HEK293 (cell line): ENCODE measurements around the gene SOX13.

Experiments
- CTCF ChIA-PET: fragments of 350-600 bp; formaldehyde crosslinking; extraction: SDS; loops from one replicate; lab custom pipeline; 2021; ENCODE audit warnings: antibody characterized with exemption; lab: Yijun Ruan, JAX
- POLR2A ChIA-PET: fragments of 300-600 bp; formaldehyde crosslinking; extraction: SDS; loops from one replicate; lab custom pipeline; 2020; ENCODE audit warnings: antibody characterized with exemption, inconsistent platforms; lab: Yijun Ruan, JAX
- H3K27ac ChIP-seq: fragments of 200-500 bp; sonication (Bioruptor generic); 2 replicates; pipeline ENCODE4 v1.5.1; 2014; ENCODE audit warnings: low read depth, low read length, control low read depth, inconsistent platforms; ENCODE audit errors: extremely low read depth
- H3K36me3 ChIP-seq, 2 experiments: fragments of 200-500 bp in 1 of 2; sonication (Bioruptor generic) in 1 of 2; 1 replicate in 1 of 2; 2 replicates in 1 of 2; pipeline ENCODE4 v1.5.1; 2014 to 2017; ENCODE audit warnings: inconsistent platforms in 2 of 2, low read length in 2 of 2; ENCODE audit not compliant: control insufficient read depth in 2 of 2, insufficient read depth in 1 of 2
- H3K4me1 ChIP-seq: fragments of 200-500 bp; sonication (Bioruptor generic); 2 replicates; pipeline ENCODE4 v1.5.1; 2014; ENCODE audit warnings: mild to moderate bottlenecking, low read length, inconsistent platforms; ENCODE audit not compliant: control insufficient read depth, insufficient read depth
- H3K4me3 ChIP-seq: 2 replicates; pipeline ENCODE4 v1.5.1; 2011; ENCODE audit warnings: low read depth, mild to moderate bottlenecking, control low read depth, low read length, moderate library complexity
- H3K9me3 ChIP-seq: fragments of 200-500 bp; sonication (Bioruptor generic); 2 replicates; pipeline ENCODE4 v1.5.1; 2014; ENCODE audit warnings: low read depth, low read length, inconsistent platforms; ENCODE audit not compliant: control insufficient read depth, insufficient read depth
- GLIS2 ChIP-seq: fragments of 450-650 bp; formaldehyde crosslinking; IDR thresholded peaks from 2 replicates; pipeline ENCODE4 v1.5.1; 2016; ENCODE audit warnings: missing biosample characterization, missing genetic modification characterization
- KLF1 ChIP-seq: fragments of 450-650 bp; formaldehyde crosslinking; IDR thresholded peaks from 2 replicates; pipeline ENCODE4 v1.5.1; 2016; ENCODE audit warnings: missing biosample characterization, missing genetic modification characterization
- OSR2 ChIP-seq: fragments of 450-650 bp; formaldehyde crosslinking; IDR thresholded peaks from 2 replicates; pipeline ENCODE4 v1.5.1; 2016; ENCODE audit warnings: missing biosample characterization, missing genetic modification characterization
- PBX3 ChIP-seq: sonication (generic); formaldehyde crosslinking; IDR thresholded peaks from 2 replicates; pipeline ENCODE4 v1.8.1; 2022; ENCODE audit warnings: mild to moderate bottlenecking, moderate library complexity, missing genetic modification reagents
- PRDM1 ChIP-seq: fragments of 450-650 bp; formaldehyde crosslinking; IDR thresholded peaks from 2 replicates; pipeline ENCODE4; 2016; ENCODE audit warnings: missing biosample characterization, missing genetic modification characterization
- SP2 ChIP-seq: fragments of 450-650 bp; formaldehyde crosslinking; IDR thresholded peaks from 2 replicates; pipeline ENCODE4 v1.5.1; 2016; ENCODE audit warnings: missing biosample characterization, missing genetic modification characterization
- TCF7L2 ChIP-seq: IDR thresholded peaks from 2 replicates; pipeline ENCODE4 v1.6.1; 2011; ENCODE audit warnings: low read depth, mild to moderate bottlenecking, inconsistent platforms, low read length, moderate library complexity, borderline replicate concordance
- ZBTB17 ChIP-seq: fragments of 450-650 bp; formaldehyde crosslinking; IDR thresholded peaks from 2 replicates; pipeline ENCODE4 v1.5.1; 2016; ENCODE audit warnings: missing biosample characterization, missing genetic modification characterization
- ZBTB44 ChIP-seq: fragments of 450-650 bp; IDR thresholded peaks from 2 replicates; pipeline ENCODE4 v1.5.1; 2018; ENCODE audit warnings: missing biosample characterization, mild to moderate bottlenecking, missing genetic modification characterization
- ZBTB7A ChIP-seq: fragments of 450-650 bp; formaldehyde crosslinking; IDR thresholded peaks from 2 replicates; pipeline ENCODE4 v1.5.1; 2016; ENCODE audit warnings: low read depth, missing biosample characterization, missing genetic modification characterization
- ZFHX2 ChIP-seq: fragments of 450-650 bp; formaldehyde crosslinking; conservative IDR thresholded peaks from 2 replicates; pipeline ENCODE4 v1.5.1; 2016; ENCODE audit warnings: missing biosample characterization, missing genetic modification characterization
- ZNF10 ChIP-seq: fragments of 450-650 bp; formaldehyde crosslinking; IDR thresholded peaks from 2 replicates; pipeline ENCODE4 v1.5.1; 2017; ENCODE audit warnings: missing biosample characterization, missing genetic modification characterization
- ZNF19 ChIP-seq: fragments of 450-650 bp; formaldehyde crosslinking; IDR thresholded peaks from 2 replicates; pipeline ENCODE4; 2016; ENCODE audit warnings: missing biosample characterization, missing genetic modification characterization, low read depth
- ZNF211 ChIP-seq: fragments of 450-650 bp; formaldehyde crosslinking; IDR thresholded peaks from 2 replicates; pipeline ENCODE4 v1.5.1; 2016; ENCODE audit warnings: low read depth, missing biosample characterization, missing genetic modification characterization
- ZNF335 ChIP-seq: fragments of 450-650 bp; formaldehyde crosslinking; conservative IDR thresholded peaks from 2 replicates; pipeline ENCODE4 v1.5.1; 2016; ENCODE audit warnings: missing biosample characterization, missing genetic modification characterization
- ZNF354C ChIP-seq: fragments of 450-650 bp; formaldehyde crosslinking; IDR thresholded peaks from 2 replicates; pipeline ENCODE4 v1.5.1; 2016; ENCODE audit warnings: missing biosample characterization, missing genetic modification characterization, low read depth, borderline replicate concordance
- ZNF510 ChIP-seq: fragments of 450-650 bp; formaldehyde crosslinking; IDR thresholded peaks from 2 replicates; pipeline ENCODE4 v1.5.1; 2018; ENCODE audit warnings: mild to moderate bottlenecking, missing genetic modification characterization, missing biosample characterization; ENCODE audit not compliant: insufficient replicate concordance
- ZNF514 ChIP-seq: fragments of 450-650 bp; formaldehyde crosslinking; IDR thresholded peaks from 2 replicates; pipeline ENCODE4 v1.5.1; 2016; ENCODE audit warnings: missing biosample characterization, missing genetic modification characterization
- ZNF768 ChIP-seq: fragments of 450-650 bp; formaldehyde crosslinking; IDR thresholded peaks from 2 replicates; pipeline ENCODE4 v1.5.1; 2018; ENCODE audit warnings: missing biosample characterization, mild to moderate bottlenecking, missing genetic modification characterization
- ZSCAN16 ChIP-seq: fragments of 450-650 bp; formaldehyde crosslinking; IDR thresholded peaks from 2 replicates; pipeline ENCODE4 v1.5.1; 2016; ENCODE audit warnings: missing biosample characterization, missing genetic modification characterization
- ZSCAN23 ChIP-seq: fragments of 450-650 bp; formaldehyde crosslinking; IDR thresholded peaks from 2 replicates; pipeline ENCODE4 v1.5.1; 2016; ENCODE audit warnings: missing biosample characterization, missing genetic modification characterization

The SOX13 gene

GRCh38 chr1:204141131-204141530, 68.2 kb downstream of the SOX13 start (continued):
- TF ChIP-seq ZNF510 (tag by site-specific recombination): no peak
- TF ChIP-seq PRDM1 (tag by site-specific recombination): no peak
- no peak for TF ChIP-seq ZNF514 (tag by site-specific recombination)

- Histone ChIP-seq H3K9me3 (no peaks in the 10 kb centered on the region), H3K4me3 (no peak overlapping the region), H3K27ac (no peak overlapping the region), H3K36me3 (peaks cover 0 to 46% of the 10 kb centered on the region in 2 experiments; a peak in 1 of 3 replicates), H3K4me1 (no peaks in the 10 kb centered on the region)
- ChIA-PET POLR2A (no interaction called here), CTCF (interaction anchor here (1.2 to 1.3 kb wide), 2 partner anchors 13 to 14 kb away, joined by 3 read pairs; no protein-coding TSS in a partner anchor)
- TF ChIP-seq ZNF19 (tag by site-specific recombination) (no peak), OSR2 (tag by site-specific recombination) (no peak), ZBTB17 (tag by site-specific recombination) (no peak), ZNF510 (tag by site-specific recombination) (no peak), ZNF335 (no peak), ZNF211 (tag by site-specific recombination) (no peak), ZFHX2 (tag by site-specific recombination) (no peak), PBX3 (CRISPR knock-in tag) (no peak), ZSCAN16 (tag by site-specific recombination) (no peak), ZNF354C (tag by site-specific recombination) (no peak), SP2 (tag by site-specific recombination) (no peak), ZBTB44 (tag by site-specific recombination) (no peak), ZNF768 (tag by site-specific recombination) (no peak), KLF1 (no peak), ZBTB7A (tag by site-specific recombination) (no peak), ZSCAN23 (no peak), GLIS2 (no peak), TCF7L2 (no peak), ZNF10 (tag by site-specific recombination) (no peak)
Observed at GRCh38 chr1:204142032-204142974, 69.4 kb downstream of the SOX13 start.
